ENCODE data around the gene RPS2. TPM values are rescaled to one million over a fixed set of nuclear protein-coding genes. Genes with fewer than 3 reads are reported as not detected.

Gene RPS2
- polyA plus RNA-seq, 1 donor, result 3,022 TPM

DNA sequence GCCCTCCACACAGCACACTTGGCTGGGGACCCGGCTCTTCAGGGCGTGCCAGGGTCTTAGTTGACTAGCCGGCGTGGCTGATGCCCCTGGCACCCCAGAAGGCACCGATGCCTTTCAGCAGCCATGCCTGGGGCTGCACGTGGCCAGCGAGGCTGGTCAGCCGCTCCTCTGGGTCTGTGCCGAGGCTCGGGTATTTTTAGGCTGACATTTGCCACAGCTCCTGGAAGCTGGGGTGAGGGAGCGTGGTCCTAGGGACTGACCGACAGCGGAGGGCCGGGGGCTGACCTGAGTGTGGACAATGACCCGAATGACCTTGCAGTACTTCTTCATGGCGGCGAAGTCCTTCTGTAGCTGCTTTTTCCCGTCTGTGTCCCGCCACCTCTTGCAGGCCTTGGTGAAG, 14.1 kb downstream of the RPS2 start:
- Histone ChIP-seq H3K27ac (ENCODE audit: low read length) (no peak overlapping the region), H3K36me3 (ENCODE audit: control insufficient read depth, insufficient read depth, low read length) (no peaks in the 10 kb centered on the region), H3K27me3 (ENCODE audit: control insufficient read depth, insufficient read depth, low read length) (no peaks in the 10 kb centered on the region), H3K4me3 (ENCODE audit: low read length) (no peak overlapping the region), H3K4me1 (ENCODE audit: control insufficient read depth, insufficient read depth, low read length) (no peaks in the 10 kb centered on the region), H3K9me3 (ENCODE audit: control insufficient read depth, low read depth, low read length) (no peaks in the 10 kb centered on the region)
- no CpG with 5 or more reads among the region's 19 CpGs for WGBS (ENCODE audit: insufficient coverage, low lambda C conversion rate)
- DNase-seq, result no peak

DNA sequence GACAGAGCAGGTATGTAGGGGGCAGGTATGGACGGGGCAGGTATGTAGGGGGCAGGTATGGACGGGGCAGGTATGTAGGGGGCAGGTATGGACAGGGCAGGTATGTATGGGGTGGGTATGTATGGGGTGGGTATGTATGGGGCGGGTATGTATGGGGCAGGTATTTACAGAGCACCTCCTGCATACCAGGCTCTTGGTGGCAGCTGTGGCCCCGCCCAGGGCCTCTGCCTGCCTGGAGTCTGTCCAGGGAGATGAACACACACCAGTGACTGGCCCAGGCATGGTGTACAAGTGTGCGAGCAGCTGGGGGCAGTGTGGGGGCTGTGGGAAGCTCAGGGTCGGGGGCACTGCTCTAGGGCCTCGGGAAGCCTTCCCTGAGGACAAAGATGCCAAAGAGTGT, 14.6 kb downstream of the RPS2 start:
- Histone ChIP-seq H3K4me1 (ENCODE audit: control insufficient read depth, insufficient read depth, low read length) (no peaks in the 10 kb centered on the region), H3K4me3 (ENCODE audit: low read length) (no peak overlapping the region), H3K27ac (ENCODE audit: low read length) (no peak overlapping the region), H3K9me3 (ENCODE audit: control insufficient read depth, low read depth, low read length) (no peaks in the 10 kb centered on the region), H3K27me3 (ENCODE audit: control insufficient read depth, insufficient read depth, low read length) (no peaks in the 10 kb centered on the region), H3K36me3 (ENCODE audit: control insufficient read depth, insufficient read depth, low read length) (no peaks in the 10 kb centered on the region)
- no CpG with 5 or more reads among the region's 7 CpGs for WGBS (ENCODE audit: insufficient coverage, low lambda C conversion rate)
- DNase-seq, result no peak

DNA sequence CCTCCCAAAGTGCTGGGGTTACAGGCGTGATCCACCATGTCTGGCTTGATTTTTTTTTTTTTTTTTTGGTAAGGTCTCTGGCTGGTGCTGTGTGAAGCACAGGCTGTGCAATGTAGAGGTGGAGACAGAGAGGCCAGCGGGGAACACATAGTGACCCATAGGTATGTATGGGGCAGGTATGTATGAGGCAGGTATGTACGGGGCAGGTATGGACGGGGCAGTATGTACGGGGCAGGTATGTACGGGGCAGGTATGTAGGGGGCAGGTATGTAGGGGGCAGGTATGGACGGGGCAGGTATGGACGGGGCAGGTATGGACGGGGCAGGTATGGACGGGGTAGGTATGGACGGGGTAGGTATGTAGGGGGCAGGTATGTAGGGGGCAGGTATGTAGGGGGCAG, 15.1 kb downstream of the RPS2 start:
- H3K9me3 ChIP-seq (ENCODE audit: control insufficient read depth, low read depth, low read length), result no peaks in the 10 kb centered on the region
- no peak overlapping the region for H3K27ac ChIP-seq (ENCODE audit: low read length)
- H3K4me3 ChIP-seq (ENCODE audit: low read length), result no peak overlapping the region
- H3K36me3 ChIP-seq (ENCODE audit: control insufficient read depth, insufficient read depth, low read length), result no peaks in the 10 kb centered on the region
- no peaks in the 10 kb centered on the region for H3K27me3 ChIP-seq (ENCODE audit: control insufficient read depth, insufficient read depth, low read length)
- WGBS (ENCODE audit: insufficient coverage, low lambda C conversion rate), result 87% methylated on average over 4 of the region's 11 CpGs
- no peak for DNase-seq
- no peaks in the 10 kb centered on the region for H3K4me1 ChIP-seq (ENCODE audit: control insufficient read depth, insufficient read depth, low read length)

DNA sequence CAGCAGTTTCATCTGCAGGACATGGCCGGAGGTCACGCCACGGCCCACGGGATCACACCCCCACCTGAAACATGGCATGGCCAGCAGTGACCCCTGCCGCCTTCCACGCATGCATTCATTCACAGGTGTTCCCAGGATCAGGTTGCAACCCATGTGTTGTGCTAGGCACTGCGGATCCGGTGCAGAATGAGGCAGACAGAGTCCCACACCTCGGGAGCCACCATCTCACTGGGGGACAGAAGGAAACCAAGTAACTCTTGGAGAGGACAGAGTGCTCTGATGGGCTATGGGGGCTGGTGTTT, 17.3 kb downstream of the RPS2 start:
- no peaks in the 10 kb centered on the region for H3K36me3 ChIP-seq (ENCODE audit: control insufficient read depth, insufficient read depth, low read length)
- no peak for DNase-seq
- H3K4me1 ChIP-seq (ENCODE audit: control insufficient read depth, insufficient read depth, low read length), result peaks cover 3% of the 10 kb centered on the region
- H3K4me3 ChIP-seq (ENCODE audit: low read length), result no peak overlapping the region
- no peaks in the 10 kb centered on the region for H3K27me3 ChIP-seq (ENCODE audit: control insufficient read depth, insufficient read depth, low read length)
- H3K9me3 ChIP-seq (ENCODE audit: control insufficient read depth, low read depth, low read length), result peaks cover 2% of the 10 kb centered on the region
- no peak overlapping the region for H3K27ac ChIP-seq (ENCODE audit: low read length)
- WGBS (ENCODE audit: insufficient coverage, low lambda C conversion rate), result no CpG with 5 or more reads among the region's 9 CpGs

DNA sequence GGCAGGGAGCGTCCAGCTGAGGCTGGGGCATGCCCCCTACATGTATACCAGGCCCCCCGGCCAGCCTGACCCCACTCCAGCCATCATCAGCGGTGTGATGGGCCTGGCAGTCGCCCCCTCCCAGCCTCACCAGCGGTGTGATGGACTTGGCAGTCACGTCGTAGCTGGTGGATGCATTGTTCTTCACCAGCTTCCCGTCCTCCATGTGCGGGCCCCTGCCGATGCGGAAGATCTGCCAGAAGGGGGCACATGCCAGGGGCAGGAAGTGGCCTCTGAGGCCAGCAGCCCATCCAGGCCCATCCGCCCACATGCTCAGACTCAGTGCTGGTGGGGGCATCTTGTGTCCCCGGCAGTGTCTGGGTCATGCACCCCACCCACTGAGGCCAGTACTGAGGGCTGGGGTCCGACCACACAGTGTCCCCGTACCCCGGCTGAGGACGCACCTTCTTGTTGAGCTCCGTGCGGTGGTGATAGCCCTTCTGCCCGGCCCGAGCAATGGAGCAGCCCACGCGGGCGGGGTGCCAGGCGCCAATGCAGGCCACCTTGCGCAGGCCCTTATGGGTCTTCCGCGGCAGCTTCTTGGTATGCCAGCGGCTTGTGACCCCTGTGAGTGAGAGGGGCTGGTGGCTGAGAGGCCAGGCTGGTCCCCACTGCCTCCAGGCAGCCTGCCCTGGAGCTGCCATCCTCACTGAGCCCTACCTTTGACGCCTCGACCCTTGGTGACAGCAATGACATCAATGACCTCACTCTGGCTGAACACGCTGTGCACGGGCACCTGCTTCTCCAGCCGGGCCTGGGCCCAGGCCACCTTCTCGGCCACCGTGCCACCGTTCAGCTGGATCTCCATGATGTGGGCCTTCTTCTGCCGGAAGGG, 17.9 kb downstream of the RPS2 start:
- no CpG with 5 or more reads among the region's 38 CpGs for WGBS (ENCODE audit: insufficient coverage, low lambda C conversion rate)
- Histone ChIP-seq H3K9me3 (ENCODE audit: control insufficient read depth, low read depth, low read length) (peaks cover 2% of the 10 kb centered on the region), H3K27ac (ENCODE audit: low read length) (no peak overlapping the region), H3K4me3 (ENCODE audit: low read length) (no peak overlapping the region), H3K36me3 (ENCODE audit: control insufficient read depth, insufficient read depth, low read length) (no peaks in the 10 kb centered on the region), H3K4me1 (ENCODE audit: control insufficient read depth, insufficient read depth, low read length) (peaks cover 8% of the 10 kb centered on the region), H3K27me3 (ENCODE audit: control insufficient read depth, insufficient read depth, low read length) (no peaks in the 10 kb centered on the region)
- DNase-seq, result no peak

DNA sequence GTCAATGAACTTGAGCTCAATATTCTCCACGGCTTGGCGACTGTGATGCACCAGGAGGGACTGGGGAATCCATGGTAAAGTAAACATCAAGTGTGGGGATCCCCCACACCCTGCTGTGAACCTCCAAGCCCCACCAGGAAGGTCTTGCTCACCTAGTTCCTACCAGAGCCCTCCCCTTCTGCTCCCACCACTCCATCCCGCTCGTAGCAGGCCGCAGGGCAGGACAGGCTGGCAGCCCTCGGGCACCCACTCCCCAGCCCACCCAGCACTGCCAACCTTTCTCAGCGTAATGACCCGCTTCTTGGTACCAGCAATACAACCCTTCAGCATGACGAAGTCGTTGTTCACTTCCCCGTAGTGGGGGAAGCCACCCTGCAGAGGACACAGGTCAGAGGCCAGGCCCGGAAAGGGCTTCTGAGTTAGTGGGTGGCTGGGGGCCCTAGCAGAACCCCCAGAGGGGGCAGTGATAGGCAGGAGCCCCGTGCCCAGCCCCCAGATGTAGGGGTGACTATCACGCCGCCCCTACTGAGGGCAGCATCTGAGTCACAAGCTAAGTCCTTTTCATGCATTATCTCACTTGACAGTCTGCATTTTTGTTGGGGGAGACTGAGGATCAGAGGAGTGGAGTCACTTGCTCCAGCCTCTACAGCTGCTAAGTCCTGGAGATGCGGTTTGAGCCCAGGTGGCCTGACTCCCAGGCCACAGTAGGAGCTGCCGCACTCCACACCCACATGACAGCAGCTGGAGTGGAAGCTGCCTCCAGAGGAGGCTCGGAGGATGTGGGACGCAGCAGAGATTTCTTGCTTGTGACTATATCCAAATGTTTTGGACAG, 18.9 kb downstream of the RPS2 start:
- no peak for DNase-seq
- peaks cover 2% of the 10 kb centered on the region for H3K9me3 ChIP-seq (ENCODE audit: control insufficient read depth, low read depth, low read length)
- H3K4me1 ChIP-seq (ENCODE audit: control insufficient read depth, insufficient read depth, low read length), result peaks cover 18% of the 10 kb centered on the region
- H3K36me3 ChIP-seq (ENCODE audit: control insufficient read depth, insufficient read depth, low read length), result no peaks in the 10 kb centered on the region
- H3K4me3 ChIP-seq (ENCODE audit: low read length), result no peak overlapping the region
- H3K27ac ChIP-seq (ENCODE audit: low read length), result no peak overlapping the region
- WGBS (ENCODE audit: insufficient coverage, low lambda C conversion rate), result no CpG with 5 or more reads among the region's 19 CpGs
- no peaks in the 10 kb centered on the region for H3K27me3 ChIP-seq (ENCODE audit: control insufficient read depth, insufficient read depth, low read length)

DNA sequence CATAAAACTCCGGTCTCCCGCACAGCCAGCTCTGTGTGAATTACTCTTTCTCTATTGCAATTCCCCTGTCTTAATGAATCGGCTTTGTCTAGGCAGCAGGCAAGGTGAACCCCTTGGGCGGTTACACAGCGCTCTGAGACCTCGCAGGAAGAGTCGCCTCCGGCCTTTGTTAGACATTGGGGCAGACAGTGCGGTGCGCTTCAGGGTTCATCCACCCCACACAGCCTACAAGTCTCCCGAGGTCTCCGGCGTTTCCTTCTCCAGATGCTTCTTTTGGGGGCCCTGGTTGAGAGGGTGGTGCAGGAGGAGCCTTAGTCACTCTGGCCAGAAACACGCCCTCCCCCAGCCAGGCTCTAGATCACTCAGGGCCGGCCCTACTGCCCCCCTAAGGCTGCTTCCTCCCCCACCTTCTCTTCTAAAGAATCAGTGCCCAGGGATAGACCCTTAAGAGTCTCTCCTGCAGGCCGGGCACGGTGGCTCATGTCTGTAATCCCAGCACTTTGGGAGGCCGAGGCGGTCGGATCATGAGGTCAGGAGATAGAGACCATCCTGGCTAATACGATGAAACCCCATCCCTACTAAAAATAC, 19.9 kb downstream of the RPS2 start:
- Histone ChIP-seq H3K36me3 (ENCODE audit: control insufficient read depth, insufficient read depth, low read length) (peaks cover 4% of the 10 kb centered on the region), H3K27me3 (ENCODE audit: control insufficient read depth, insufficient read depth, low read length) (no peaks in the 10 kb centered on the region), H3K9me3 (ENCODE audit: control insufficient read depth, low read depth, low read length) (peaks cover 2% of the 10 kb centered on the region), H3K4me1 (ENCODE audit: control insufficient read depth, insufficient read depth, low read length) (peaks cover 28% of the 10 kb centered on the region), H3K4me3 (ENCODE audit: low read length) (no peak overlapping the region), H3K27ac (ENCODE audit: low read length) (no peak overlapping the region)
- DNase-seq, result no peak
- WGBS (ENCODE audit: insufficient coverage, low lambda C conversion rate), result no CpG with 5 or more reads among the region's 21 CpGs

DNA sequence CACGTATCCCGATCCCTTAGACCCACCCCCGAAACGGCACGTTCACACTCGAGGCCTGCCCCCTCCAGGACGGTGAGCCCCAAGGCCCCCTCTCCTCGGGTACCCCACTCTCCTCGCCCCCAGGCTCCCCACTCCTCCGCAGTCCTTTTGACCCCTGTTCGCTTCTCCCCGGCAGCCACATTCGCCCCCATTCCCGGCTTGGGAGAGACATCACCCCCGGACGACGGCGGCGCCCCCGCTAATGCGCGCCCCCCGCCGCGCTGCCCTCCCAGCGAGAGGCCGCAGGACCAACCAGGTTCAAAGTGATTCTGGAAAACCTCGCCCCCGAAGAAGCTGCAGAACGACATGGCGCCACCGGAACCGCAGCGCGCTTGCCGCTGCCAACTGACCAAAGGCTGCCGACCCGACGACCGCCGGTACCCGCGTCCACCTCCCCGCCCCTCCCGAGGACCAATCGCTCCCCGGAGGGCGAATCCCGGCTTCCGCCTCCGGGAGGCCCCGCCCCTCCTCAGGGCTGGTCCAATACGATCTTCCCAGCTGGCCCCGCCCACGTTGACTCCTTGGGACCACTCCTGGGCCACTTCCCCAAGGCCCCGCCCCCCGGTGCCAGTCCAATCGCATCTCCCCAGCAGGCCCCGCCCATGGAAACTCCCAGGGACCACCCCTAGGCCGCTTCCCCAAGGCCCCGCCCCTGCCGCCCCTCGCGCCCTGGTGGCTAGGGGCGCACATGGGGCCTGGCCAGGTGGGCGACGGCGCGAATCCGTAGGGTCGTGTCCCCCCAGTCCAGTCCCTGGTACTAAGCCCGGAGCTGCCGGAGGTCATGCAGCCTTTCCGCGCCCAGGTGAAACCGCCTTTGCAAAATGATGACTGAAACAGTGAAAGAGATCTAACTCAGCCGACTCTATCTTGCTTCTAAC, 21.6 kb downstream of the RPS2 start, which contains the start of gene MSRB1:
TSS of gene MSRB1 (minus strand) at position 390 of the 917 bp plus-strand sequence. CDS start at position 347, 43 bp downstream.
- Histone ChIP-seq H3K27ac (ENCODE audit: low read length) (peak within 1 kb of the TSS; percentile 96), H3K36me3 (ENCODE audit: control insufficient read depth, insufficient read depth, low read length) (peaks cover 17% of the 10 kb centered on the region), H3K4me1 (ENCODE audit: control insufficient read depth, insufficient read depth, low read length) (peaks cover 41% of the 10 kb centered on the region), H3K4me3 (ENCODE audit: low read length) (peak within 1 kb of the TSS; percentile 96), H3K27me3 (ENCODE audit: control insufficient read depth, insufficient read depth, low read length) (no peaks in the 10 kb centered on the region), H3K9me3 (ENCODE audit: control insufficient read depth, low read depth, low read length) (peaks cover 2% of the 10 kb centered on the region)
- peak; percentile 99 for DNase-seq
- 20% methylated on average over 1 of the region's 77 CpGs for WGBS (ENCODE audit: insufficient coverage, low lambda C conversion rate)

DNA sequence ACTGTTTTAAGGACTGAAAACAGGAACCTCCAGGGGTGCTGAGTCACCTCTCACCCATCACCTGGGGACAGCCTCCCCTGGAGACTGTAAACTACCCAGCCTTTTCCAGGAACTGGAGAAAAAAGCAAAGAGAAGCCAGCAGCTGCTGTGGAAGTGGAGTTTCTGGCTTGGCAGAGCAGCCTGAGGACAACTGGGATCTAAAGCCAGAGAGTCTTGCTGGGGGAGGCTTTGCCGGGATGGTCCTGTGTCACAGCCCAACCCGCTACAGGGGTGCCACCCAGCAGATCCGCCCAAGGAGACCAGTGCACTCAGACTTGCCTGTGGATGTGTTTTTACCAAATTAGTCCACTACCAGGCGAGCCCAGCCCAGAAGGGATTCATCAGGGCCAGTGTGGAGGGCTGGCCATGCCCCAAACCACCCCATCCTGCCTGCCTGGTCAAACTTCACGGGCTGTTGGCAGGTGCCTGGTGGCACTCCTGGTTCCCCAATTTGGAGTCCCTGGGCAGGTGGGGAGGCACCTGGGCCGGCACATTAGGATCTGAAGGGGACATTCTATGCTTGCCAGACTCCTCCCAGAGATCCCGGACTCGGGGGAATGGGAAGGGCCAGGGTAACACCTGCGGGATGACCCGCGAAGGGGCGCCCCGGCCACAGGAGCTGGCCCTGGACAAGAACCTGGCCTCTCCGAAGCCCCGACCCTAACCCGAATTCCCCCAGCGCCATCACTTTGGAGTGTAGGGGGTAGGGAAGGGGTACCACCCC, 22.4 kb downstream of the RPS2 start:
- Histone ChIP-seq H3K4me3 (ENCODE audit: low read length) (peak overlapping the region; percentile 96), H3K9me3 (ENCODE audit: control insufficient read depth, low read depth, low read length) (peaks cover 2% of the 10 kb centered on the region), H3K27me3 (ENCODE audit: control insufficient read depth, insufficient read depth, low read length) (no peaks in the 10 kb centered on the region), H3K4me1 (ENCODE audit: control insufficient read depth, insufficient read depth, low read length) (peaks cover 41% of the 10 kb centered on the region), H3K36me3 (ENCODE audit: control insufficient read depth, insufficient read depth, low read length) (peaks cover 17% of the 10 kb centered on the region), H3K27ac (ENCODE audit: low read length) (peak overlapping the region; percentile 96)
- no CpG with 5 or more reads among the region's 17 CpGs for WGBS (ENCODE audit: insufficient coverage, low lambda C conversion rate)
- DNase-seq, result peak in 1 of 2 donors; percentile 41
